HepG2 (cell line): ENCODE data around the gene GTF2F2. TPM values are rescaled to one million over a fixed set of nuclear protein-coding genes. Genes with fewer than 3 reads are reported as not detected.
A peak's percentile ranks its signal among the peaks of the same experiment; 100 is the strongest.

Experiments
- BRCA1 ChIP-seq: sonication (generic); formaldehyde crosslinking; IDR thresholded peaks from 2 replicates; pipeline ENCODE4 v1.4.0; 2020; ENCODE audit warnings: missing genetic modification reagents
- DMAP1 ChIP-seq: IDR thresholded peaks from 2 replicates; pipeline ENCODE4 v1.6.1; 2016
- GABPA ChIP-seq, 2 experiments: IDR thresholded peaks; 2 replicates each; pipeline ENCODE4 v1.6.1; 2011 to 2016; ENCODE audit warnings: low read depth in 2 of 2, low read length in 1 of 2, missing biosample characterization in 1 of 2, missing genetic modification characterization in 1 of 2
- GATAD1 ChIP-seq: IDR thresholded peaks from 2 replicates; pipeline ENCODE4 v1.6.1; 2016; ENCODE audit warnings: missing genetic modification reagents, missing compliant biosample characterization
- GLI4 ChIP-seq: sonication (generic); formaldehyde crosslinking; IDR thresholded peaks from 2 replicates; pipeline ENCODE4 v1.5.1; 2020; ENCODE audit warnings: missing genetic modification reagents, mild to moderate bottlenecking, moderate library complexity, borderline replicate concordance
- GPBP1L1 ChIP-seq: sonication (generic); formaldehyde crosslinking; IDR thresholded peaks from 2 replicates; pipeline ENCODE4 v1.5.0; 2020; ENCODE audit warnings: mild to moderate bottlenecking, missing genetic modification reagents
- HOXA9 ChIP-seq: sonication (generic); formaldehyde crosslinking; IDR thresholded peaks from 2 replicates; pipeline ENCODE4 v1.8.1; 2022; ENCODE audit warnings: missing genetic modification reagents, mild to moderate bottlenecking, moderate library complexity, borderline replicate concordance
- NFIC ChIP-seq: IDR thresholded peaks from 2 replicates; pipeline ENCODE4 v1.6.1; 2012; ENCODE audit warnings: mild to moderate bottlenecking, low read length, inconsistent platforms
- PHB2 ChIP-seq: fragments of 450-650 bp; IDR thresholded peaks from 2 replicates; pipeline ENCODE4 v1.6.1; 2018; ENCODE audit not compliant: partially characterized antibody
- POGK ChIP-seq: sonication (generic); formaldehyde crosslinking; conservative IDR thresholded peaks from 2 replicates; pipeline ENCODE4 v1.8.0; 2022; ENCODE audit warnings: mild to moderate bottlenecking, moderate library complexity, missing genetic modification reagents
- RCOR2 ChIP-seq: IDR thresholded peaks from 2 replicates; pipeline ENCODE4 v1.6.1; 2016; ENCODE audit warnings: missing biosample characterization, missing genetic modification reagents
- TRIM24 ChIP-seq: sonication (generic); formaldehyde crosslinking; IDR thresholded peaks from 2 replicates; pipeline ENCODE4 v1.8.0; 2022; ENCODE audit warnings: mild to moderate bottlenecking, missing genetic modification reagents
- ZBTB40 ChIP-seq, 2 experiments: fragments of 450-650 bp in 1 of 2; sonication (generic) in 1 of 2; formaldehyde crosslinking in 1 of 2; IDR thresholded peaks; 2 replicates each; pipeline versions ENCODE4 v1.6.1 to v1.8.0; 2016 to 2022; ENCODE audit warnings: antibody characterized with exemption in 1 of 2, mild to moderate bottlenecking in 1 of 2, missing genetic modification reagents in 1 of 2
- ZBTB7B ChIP-seq: sonication (generic); formaldehyde crosslinking; IDR thresholded peaks from 2 replicates; pipeline ENCODE4 v1.4.0; 2020; ENCODE audit warnings: missing genetic modification reagents
- ZFP90 ChIP-seq: sonication (generic); formaldehyde crosslinking; IDR thresholded peaks from 2 replicates; pipeline ENCODE4 v1.8.0; 2022; ENCODE audit warnings: missing genetic modification reagents, mild to moderate bottlenecking, inconsistent platforms, borderline replicate concordance
- ZNF296 ChIP-seq: sonication (generic); formaldehyde crosslinking; conservative IDR thresholded peaks from 2 replicates; pipeline ENCODE4 v1.5.0; 2020; ENCODE audit warnings: mild to moderate bottlenecking, missing genetic modification reagents
- ZNF3 ChIP-seq: IDR thresholded peaks from 2 replicates; pipeline ENCODE4 v1.7.0; 2017; ENCODE audit warnings: inconsistent platforms
- ZNF446 ChIP-seq: sonication (generic); formaldehyde crosslinking; IDR thresholded peaks from 2 replicates; pipeline ENCODE4 v1.5.0; 2020; ENCODE audit warnings: mild to moderate bottlenecking, missing genetic modification reagents
- ZNF501 ChIP-seq: sonication (generic); formaldehyde crosslinking; IDR thresholded peaks from 2 replicates; pipeline ENCODE4 v1.5.1; 2020; ENCODE audit warnings: mild to moderate bottlenecking, moderate library complexity, missing genetic modification reagents
- ZNF761 ChIP-seq: sonication (generic); formaldehyde crosslinking; conservative IDR thresholded peaks from 2 replicates; pipeline ENCODE4 v1.4.0; 2020; ENCODE audit warnings: mild to moderate bottlenecking, missing genetic modification reagents
- polyA plus RNA-seq, 8 experiments: library from polyadenylated mRNA; depleted of rRNA in 3 of 8; stranded (reverse) in 7 of 8; unstranded in 1 of 8; fragments of >200 nt; fragmentation: Illumina TruSeq in 4 of 8; extraction: Trizol in 4 of 8; gene quantifications; 2 replicates each; pipeline versions ENCODE4 v1.2.1 to v1.2.3, GENCODE V29; 2011 to 2016; ENCODE audit warnings: low read depth in 4 of 8, missing spikeins in 1 of 8, mixed read lengths in 1 of 8; ENCODE audit not compliant: insufficient read depth in 1 of 8
- total RNA-seq, 5 experiments: library from RNA; depleted of rRNA; stranded (reverse); fragments of >200 nt; fragmentation: Illumina TruSeq; extraction: Trizol; gene quantifications; 2 replicates each; pipeline ENCODE4 v1.2.3, GENCODE V29; 2016; ENCODE audit warnings: low read depth in 1 of 5

GTF2F2 gene
- total and polyA plus RNA-seq, 2 of the 13 experiments (the other 11 are each of a cell fraction or from before 2014, with no cell fraction given): 10.6 to 32.8 TPM

GRCh38 chr13:45108716-45109101 is 11.6 kb upstream of the GTF2F2 start (continued):
- no peak for TF ChIP-seq ZBTB40 (IDR thresholded peaks at IDR 0.05)
- TF ChIP-seq ZBTB40 (CRISPR knock-in tag; IDR thresholded peaks at IDR 0.05): no peak
- TF ChIP-seq GABPA (IDR thresholded peaks at IDR 0.05; ENCODE audit: low read depth, low read length): peak; percentile 47
- peak; percentile 84 for TF ChIP-seq GABPA (CRISPR knock-in tag; IDR thresholded peaks at IDR 0.05; ENCODE audit: low read depth)
- no peak for TF ChIP-seq BRCA1 (CRISPR knock-in tag)
- no peak for TF ChIP-seq POGK
- TF ChIP-seq GATAD1: peak; percentile 50; the same call in 1 of the 2 replicates
- no peak for TF ChIP-seq GPBP1L1
- TF ChIP-seq ZNF501 (CRISPR knock-in tag): no peak
- TF ChIP-seq GLI4 (CRISPR knock-in tag): no peak
- TF ChIP-seq ZNF446 (CRISPR knock-in tag): no peak
- no peak for TF ChIP-seq DMAP1
- no peak for TF ChIP-seq ZNF3 (CRISPR knock-in tag)
- TF ChIP-seq TRIM24 (CRISPR knock-in tag): no peak
- TF ChIP-seq ZNF761: no peak
- TF ChIP-seq ZBTB7B (CRISPR knock-in tag): no peak
- no peak for TF ChIP-seq RCOR2 (CRISPR knock-in tag)
- TF ChIP-seq HOXA9: no peak
- TF ChIP-seq ZNF296 (CRISPR knock-in tag): no peak
- no peak for TF ChIP-seq NFIC
- no peak for TF ChIP-seq ZFP90 (CRISPR knock-in tag)
- no peak for TF ChIP-seq PHB2
